ENCODE measurements around the gene SLC5A11. TPM values are rescaled to one million over a fixed set of nuclear protein-coding genes. Genes with fewer than 3 reads are reported as not detected.

The SLC5A11 gene
- total and polyA plus RNA-seq, 2 of the 13 experiments (the other 11 are each of a cell fraction or from before 2014, with no cell fraction given): 1.2 to 3.3 TPM

DNA sequence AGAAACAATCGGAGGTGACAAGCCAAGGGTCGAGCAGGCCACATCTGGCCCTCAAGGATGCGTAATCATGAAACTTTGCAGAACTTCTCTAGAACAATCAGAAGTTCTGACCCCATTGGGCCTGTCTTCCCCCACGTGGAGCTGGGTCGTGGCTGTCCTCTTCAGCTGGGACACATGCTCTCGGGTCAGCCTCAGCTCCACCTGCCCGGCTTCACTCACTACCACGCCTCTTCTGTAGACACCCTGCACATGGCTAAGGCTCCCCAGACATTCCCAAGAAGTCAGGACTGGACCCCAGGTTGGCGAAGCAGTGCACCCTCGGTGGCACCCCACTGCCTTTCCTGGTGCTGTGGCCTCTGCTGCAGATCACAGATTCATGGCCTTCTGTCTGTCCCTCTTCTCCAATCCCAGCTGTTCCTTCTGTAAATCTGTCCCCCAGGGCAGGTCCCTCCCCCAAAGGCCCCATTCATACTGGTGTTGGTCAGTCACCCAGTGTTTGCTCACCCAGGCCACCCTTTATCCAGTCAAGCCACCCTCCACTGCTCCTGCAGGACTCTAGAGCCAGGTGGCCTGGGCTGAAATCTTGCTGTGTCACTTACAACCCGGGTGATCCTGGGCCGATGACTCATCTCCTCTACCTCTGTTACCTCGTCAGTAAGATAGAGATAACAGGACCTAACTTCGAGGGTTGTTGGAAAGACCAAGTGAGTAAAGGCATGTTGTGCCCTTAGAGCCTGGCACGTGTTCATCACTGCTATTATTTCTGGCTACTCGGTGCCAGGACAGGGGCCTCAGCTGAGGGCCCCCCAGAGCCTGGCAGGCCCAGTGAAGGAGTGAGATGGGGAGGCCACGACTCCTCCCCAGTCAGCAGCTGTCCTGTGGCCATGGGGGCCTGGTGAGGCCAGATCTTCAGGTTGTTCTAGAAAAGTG is 1.4 kb upstream of the SLC5A11 start (continued):
- TF ChIP-seq JUND (CRISPR knock-in tag; IDR thresholded peaks at IDR 0.05) (peak; percentile 94), ZNF124 (CRISPR knock-in tag; IDR thresholded peaks at IDR 0.05) (no peak), ZNF484 (CRISPR knock-in tag; IDR thresholded peaks at IDR 0.05; ENCODE audit: borderline replicate concordance, low read depth) (no peak), FOXC1 (CRISPR knock-in tag; IDR thresholded peaks at IDR 0.05; ENCODE audit: borderline replicate concordance) (no peak), NFE2L1 (CRISPR knock-in tag; IDR thresholded peaks at IDR 0.05; ENCODE audit: borderline replicate concordance) (0 out of 2 replicates have a peak, but pooled peaks have one; percentile 89), ZNF101 (CRISPR knock-in tag; IDR thresholded peaks at IDR 0.05; ENCODE audit: borderline replicate concordance, low read depth) (no peak), EP300 (IDR thresholded peaks at IDR 0.05; ENCODE audit: low read depth in 2 of 2, low read length in 2 of 2) (peak in 1 of 2 experiments; percentile 47; a peak in 2 of 4 replicates), EP300 (CRISPR knock-in tag; IDR thresholded peaks at IDR 0.05; ENCODE audit: borderline replicate concordance) (no peak), STAG1 (CRISPR knock-in tag; IDR thresholded peaks at IDR 0.05) (no peak), ZNF772 (CRISPR knock-in tag; IDR thresholded peaks at IDR 0.05) (0 out of 2 replicates have a peak, but pooled peaks have one; percentile 46), ZNF510 (CRISPR knock-in tag; IDR thresholded peaks at IDR 0.05; ENCODE audit: low read depth) (no peak), KLF16 (CRISPR knock-in tag; IDR thresholded peaks at IDR 0.05) (no peak), NFATC3 (CRISPR knock-in tag; IDR thresholded peaks at IDR 0.05) (no peak), ATF7-NPFF (CRISPR knock-in tag; IDR thresholded peaks at IDR 0.05; ENCODE audit: low read depth) (no peak), ZNF432 (CRISPR knock-in tag; IDR thresholded peaks at IDR 0.05; ENCODE audit: borderline replicate concordance) (no peak), ATM (IDR thresholded peaks at IDR 0.05; ENCODE audit: borderline replicate concordance) (no peak)
- TF ChIP-seq, protein P1, sequence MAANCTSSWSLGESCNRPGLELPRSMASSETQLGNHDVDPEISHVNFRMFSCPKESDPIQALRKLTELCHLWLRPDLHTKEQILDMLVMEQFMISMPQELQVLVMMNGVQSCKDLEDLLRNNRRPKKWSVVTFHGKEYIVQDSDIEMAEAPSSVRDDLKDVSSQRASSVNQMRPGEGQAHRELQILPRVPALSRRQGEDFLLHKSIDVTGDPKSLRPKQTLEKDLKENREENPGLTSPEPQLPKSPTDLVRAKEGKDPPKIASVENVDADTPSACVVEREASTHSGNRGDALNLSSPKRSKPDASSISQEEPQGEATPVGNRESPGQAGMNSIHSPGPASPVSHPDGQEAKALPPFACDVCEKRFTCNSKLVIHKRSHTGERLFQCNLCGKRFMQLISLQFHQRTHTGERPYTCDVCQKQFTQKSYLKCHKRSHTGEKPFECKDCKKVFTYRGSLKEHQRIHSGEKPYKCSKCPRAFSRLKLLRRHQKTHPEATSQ (CRISPR knock-in tag; IDR thresholded peaks at IDR 0.05; ENCODE audit: borderline replicate concordance): no peak
- TF ChIP-seq, protein P2, sequence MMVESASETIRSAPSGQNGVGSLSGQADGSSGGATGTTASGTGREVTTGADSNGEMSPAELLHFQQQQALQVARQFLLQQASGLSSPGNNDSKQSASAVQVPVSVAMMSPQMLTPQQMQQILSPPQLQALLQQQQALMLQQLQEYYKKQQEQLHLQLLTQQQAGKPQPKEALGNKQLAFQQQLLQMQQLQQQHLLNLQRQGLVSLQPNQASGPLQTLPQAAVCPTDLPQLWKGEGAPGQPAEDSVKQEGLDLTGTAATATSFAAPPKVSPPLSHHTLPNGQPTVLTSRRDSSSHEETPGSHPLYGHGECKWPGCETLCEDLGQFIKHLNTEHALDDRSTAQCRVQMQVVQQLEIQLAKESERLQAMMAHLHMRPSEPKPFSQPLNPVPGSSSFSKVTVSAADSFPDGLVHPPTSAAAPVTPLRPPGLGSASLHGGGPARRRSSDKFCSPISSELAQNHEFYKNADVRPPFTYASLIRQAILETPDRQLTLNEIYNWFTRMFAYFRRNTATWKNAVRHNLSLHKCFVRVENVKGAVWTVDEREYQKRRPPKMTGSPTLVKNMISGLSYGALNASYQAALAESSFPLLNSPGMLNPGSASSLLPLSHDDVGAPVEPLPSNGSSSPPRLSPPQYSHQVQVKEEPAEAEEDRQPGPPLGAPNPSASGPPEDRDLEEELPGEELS (CRISPR knock-in tag; IDR thresholded peaks at IDR 0.05): peak; percentile 13; the same call in 1 of the 2 replicates
- TF ChIP-seq, protein P3, sequence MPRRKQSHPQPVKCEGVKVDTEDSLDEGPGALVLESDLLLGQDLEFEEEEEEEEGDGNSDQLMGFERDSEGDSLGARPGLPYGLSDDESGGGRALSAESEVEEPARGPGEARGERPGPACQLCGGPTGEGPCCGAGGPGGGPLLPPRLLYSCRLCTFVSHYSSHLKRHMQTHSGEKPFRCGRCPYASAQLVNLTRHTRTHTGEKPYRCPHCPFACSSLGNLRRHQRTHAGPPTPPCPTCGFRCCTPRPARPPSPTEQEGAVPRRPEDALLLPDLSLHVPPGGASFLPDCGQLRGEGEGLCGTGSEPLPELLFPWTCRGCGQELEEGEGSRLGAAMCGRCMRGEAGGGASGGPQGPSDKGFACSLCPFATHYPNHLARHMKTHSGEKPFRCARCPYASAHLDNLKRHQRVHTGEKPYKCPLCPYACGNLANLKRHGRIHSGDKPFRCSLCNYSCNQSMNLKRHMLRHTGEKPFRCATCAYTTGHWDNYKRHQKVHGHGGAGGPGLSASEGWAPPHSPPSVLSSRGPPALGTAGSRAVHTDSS (CRISPR knock-in tag; conservative IDR thresholded peaks at IDR 0.05): no peak
- TF ChIP-seq, protein P4, sequence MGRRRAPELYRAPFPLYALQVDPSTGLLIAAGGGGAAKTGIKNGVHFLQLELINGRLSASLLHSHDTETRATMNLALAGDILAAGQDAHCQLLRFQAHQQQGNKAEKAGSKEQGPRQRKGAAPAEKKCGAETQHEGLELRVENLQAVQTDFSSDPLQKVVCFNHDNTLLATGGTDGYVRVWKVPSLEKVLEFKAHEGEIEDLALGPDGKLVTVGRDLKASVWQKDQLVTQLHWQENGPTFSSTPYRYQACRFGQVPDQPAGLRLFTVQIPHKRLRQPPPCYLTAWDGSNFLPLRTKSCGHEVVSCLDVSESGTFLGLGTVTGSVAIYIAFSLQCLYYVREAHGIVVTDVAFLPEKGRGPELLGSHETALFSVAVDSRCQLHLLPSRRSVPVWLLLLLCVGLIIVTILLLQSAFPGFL (CRISPR knock-in tag; IDR thresholded peaks at IDR 0.05): no peak
- TF ChIP-seq, protein P5, sequence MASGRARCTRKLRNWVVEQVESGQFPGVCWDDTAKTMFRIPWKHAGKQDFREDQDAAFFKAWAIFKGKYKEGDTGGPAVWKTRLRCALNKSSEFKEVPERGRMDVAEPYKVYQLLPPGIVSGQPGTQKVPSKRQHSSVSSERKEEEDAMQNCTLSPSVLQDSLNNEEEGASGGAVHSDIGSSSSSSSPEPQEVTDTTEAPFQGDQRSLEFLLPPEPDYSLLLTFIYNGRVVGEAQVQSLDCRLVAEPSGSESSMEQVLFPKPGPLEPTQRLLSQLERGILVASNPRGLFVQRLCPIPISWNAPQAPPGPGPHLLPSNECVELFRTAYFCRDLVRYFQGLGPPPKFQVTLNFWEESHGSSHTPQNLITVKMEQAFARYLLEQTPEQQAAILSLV (CRISPR knock-in tag; IDR thresholded peaks at IDR 0.05; ENCODE audit: borderline replicate concordance): no peak

Data from HepG2 (cell line).